ENCODE measurements around the gene CFAP300.

The CFAP300 gene

DNA sequence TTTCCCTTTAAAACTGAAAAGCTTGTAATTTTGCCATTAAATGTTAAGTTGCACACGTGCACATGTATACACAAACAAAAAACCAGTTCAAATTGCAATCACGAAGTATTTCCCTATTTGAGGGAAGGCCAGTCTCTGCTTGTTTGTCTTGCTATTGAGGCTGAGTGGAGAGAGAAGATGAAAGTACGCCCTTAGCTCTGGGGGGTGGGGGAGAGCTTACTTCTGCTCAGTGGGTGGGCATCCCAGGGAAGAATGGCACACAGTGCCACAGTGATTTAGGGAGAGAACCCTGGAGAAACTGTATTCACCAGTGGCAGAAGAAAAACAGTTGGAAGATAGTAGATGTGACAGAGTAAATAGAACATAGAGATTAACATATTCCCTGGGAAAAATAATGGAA is 71.7 kb downstream of the CFAP300 start:
- no peak overlapping the region for H3K4me3 ChIP-seq (ENCODE audit: control insufficient read depth, low read depth, low read length)
- TF ChIP-seq, protein P1, sequence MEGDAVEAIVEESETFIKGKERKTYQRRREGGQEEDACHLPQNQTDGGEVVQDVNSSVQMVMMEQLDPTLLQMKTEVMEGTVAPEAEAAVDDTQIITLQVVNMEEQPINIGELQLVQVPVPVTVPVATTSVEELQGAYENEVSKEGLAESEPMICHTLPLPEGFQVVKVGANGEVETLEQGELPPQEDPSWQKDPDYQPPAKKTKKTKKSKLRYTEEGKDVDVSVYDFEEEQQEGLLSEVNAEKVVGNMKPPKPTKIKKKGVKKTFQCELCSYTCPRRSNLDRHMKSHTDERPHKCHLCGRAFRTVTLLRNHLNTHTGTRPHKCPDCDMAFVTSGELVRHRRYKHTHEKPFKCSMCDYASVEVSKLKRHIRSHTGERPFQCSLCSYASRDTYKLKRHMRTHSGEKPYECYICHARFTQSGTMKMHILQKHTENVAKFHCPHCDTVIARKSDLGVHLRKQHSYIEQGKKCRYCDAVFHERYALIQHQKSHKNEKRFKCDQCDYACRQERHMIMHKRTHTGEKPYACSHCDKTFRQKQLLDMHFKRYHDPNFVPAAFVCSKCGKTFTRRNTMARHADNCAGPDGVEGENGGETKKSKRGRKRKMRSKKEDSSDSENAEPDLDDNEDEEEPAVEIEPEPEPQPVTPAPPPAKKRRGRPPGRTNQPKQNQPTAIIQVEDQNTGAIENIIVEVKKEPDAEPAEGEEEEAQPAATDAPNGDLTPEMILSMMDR (IDR thresholded peaks at IDR 0.05; ENCODE audit: control insufficient read depth, insufficient read depth, low read depth, low read length, missing control alignments), result no peak
- DNase-seq (ENCODE audit: low read depth), result no peak

DNA sequence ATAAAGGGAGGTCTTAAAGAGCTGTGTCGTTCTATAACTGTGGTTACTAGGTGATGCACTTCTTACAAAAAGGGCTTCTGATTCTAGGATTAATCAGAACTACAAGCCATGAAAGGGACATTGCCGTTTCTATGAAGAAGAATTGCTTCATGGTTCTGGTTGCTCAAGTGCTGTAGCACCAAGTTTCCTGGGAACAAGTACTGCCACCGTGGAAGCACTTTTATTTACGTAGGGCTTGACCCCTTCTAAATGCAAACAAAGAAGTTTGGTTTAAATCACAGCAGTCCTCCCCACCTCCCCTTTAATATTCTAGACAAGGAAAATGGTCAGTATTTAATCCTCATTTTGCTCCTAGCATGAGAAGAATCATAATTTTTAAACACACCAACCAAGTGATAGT is 72.8 kb downstream of the CFAP300 start:
- TF ChIP-seq, protein P1 (IDR thresholded peaks at IDR 0.05; ENCODE audit: control insufficient read depth, insufficient read depth, low read depth, low read length, missing control alignments), result no peak
- no peak for DNase-seq (ENCODE audit: low read depth)
- no peak overlapping the region for H3K4me3 ChIP-seq (ENCODE audit: control insufficient read depth, low read depth, low read length)

DNA sequence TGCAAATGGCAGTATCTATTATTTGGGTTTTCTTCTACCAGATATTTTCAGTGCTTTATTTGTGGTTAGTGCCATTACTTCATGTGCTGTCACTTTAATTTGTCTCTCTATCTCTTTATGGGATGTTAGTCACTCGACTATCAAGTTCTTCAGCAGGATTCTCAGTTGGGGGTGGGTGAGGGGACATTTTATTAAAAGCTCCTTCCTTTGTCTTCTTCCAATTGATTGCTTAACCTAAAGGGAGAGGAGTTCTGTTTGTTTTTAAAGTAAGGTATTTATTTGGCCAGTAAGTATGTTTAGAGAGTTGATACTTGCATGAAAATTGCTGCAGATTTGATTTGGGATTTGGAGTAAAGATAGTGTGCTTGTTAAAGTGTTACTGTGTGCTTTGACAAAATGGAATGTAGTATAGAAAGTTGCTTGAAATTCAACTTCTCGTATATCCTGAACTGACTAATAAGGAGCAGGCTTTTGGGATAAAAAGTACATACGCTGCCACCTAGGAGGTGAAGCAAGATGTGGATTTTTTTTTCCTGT is 73.3 kb downstream of the CFAP300 start:
- no peak for DNase-seq (ENCODE audit: low read depth)

DNA sequence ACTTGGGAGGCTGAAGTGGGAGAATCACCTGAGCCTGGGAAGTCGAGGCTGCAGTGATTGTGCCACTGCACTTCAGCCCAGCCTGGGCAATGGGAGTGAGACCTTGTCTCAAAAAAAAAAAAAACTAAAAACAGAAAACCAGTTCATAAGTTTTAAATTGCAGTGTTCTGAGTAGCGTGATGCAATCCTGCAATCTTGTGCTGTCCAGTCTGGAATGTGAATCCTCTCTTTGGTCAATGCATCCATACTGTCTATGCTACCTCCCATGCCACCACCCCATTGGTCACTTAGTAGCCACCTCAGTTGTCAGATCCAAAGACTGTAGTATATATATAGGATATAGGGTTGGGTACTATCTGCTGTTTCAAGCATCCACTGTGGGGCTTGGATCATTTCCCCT is 74.1 kb downstream of the CFAP300 start:
- no peak for DNase-seq (ENCODE audit: low read depth)
- no peak overlapping the region for H3K4me3 ChIP-seq (ENCODE audit: control insufficient read depth, low read depth, low read length)
- TF ChIP-seq, protein P1 (IDR thresholded peaks at IDR 0.05; ENCODE audit: control insufficient read depth, insufficient read depth, low read depth, low read length, missing control alignments), result no peak

More for the DNA sequence above, 73.3 kb downstream of the CFAP300 start:
- H3K4me3 ChIP-seq (ENCODE audit: control insufficient read depth, low read depth, low read length), result no peak overlapping the region
- TF ChIP-seq, protein P1 (IDR thresholded peaks at IDR 0.05; ENCODE audit: control insufficient read depth, insufficient read depth, low read depth, low read length, missing control alignments), result no peak
